Fibroblast of lung (primary cell): ENCODE data around the gene USP47. TPM values are rescaled to one million over a fixed set of nuclear protein-coding genes. Genes with fewer than 3 reads are reported as not detected.
"Not testable (repeated sequence)": the region's sequence is repeated elsewhere in the genome, so short reads cannot be mapped to it uniquely, and the experiment has no call there.

Experiments
- DNase-seq, 2 donors: peaks; one replicate each; pipeline versions ENCODE4 v3.0.0 to v3.0.0-alpha.2; 2010; ENCODE audit warnings: low read depth in 2 of 2
- H2AFZ ChIP-seq: 2 replicates; pipeline ENCODE4 v1.5.1; 2012; ENCODE audit warnings: low read length, control low read depth, inconsistent platforms
- H3K27ac ChIP-seq: 2 replicates; pipeline ENCODE4 v1.5.1; 2011; ENCODE audit warnings: low read length, control low read depth; ENCODE audit not compliant: insufficient read depth
- H3K27me3 ChIP-seq: 2 replicates; pipeline ENCODE4 v1.5.1; 2011; ENCODE audit warnings: mild to moderate bottlenecking, low read length; ENCODE audit not compliant: control insufficient read depth, insufficient read depth
- H3K36me3 ChIP-seq: 2 replicates; pipeline ENCODE4 v1.5.1; 2011; ENCODE audit warnings: low read length; ENCODE audit not compliant: control insufficient read depth, insufficient read depth
- H3K4me1 ChIP-seq: 2 replicates; pipeline ENCODE4 v1.5.1; 2011; ENCODE audit warnings: low read length; ENCODE audit not compliant: control insufficient read depth, insufficient read depth; ENCODE audit errors: extremely low read depth
- H3K4me2 ChIP-seq: 2 replicates; pipeline ENCODE4 v1.5.1; 2011; ENCODE audit warnings: low read length, control low read depth; ENCODE audit not compliant: insufficient read depth; ENCODE audit errors: extremely low read depth
- H3K4me3 ChIP-seq, 4 experiments: fragments of 200-600 bp in 1 of 4; sonication (generic) in 1 of 4; replicated peaks in 1 of 4; 2 replicates each; pipeline ENCODE4 v1.5.1; 2011 to 2016; ENCODE audit warnings: low read length in 4 of 4, low read depth in 3 of 4, mild to moderate bottlenecking in 3 of 4, control low read depth in 2 of 4, inconsistent platforms in 1 of 4, mixed read lengths in 1 of 4; ENCODE audit not compliant: insufficient read depth in 1 of 4; ENCODE audit errors: control extremely low read depth in 1 of 4
- H3K79me2 ChIP-seq: 2 replicates; pipeline ENCODE4 v1.5.1; 2012; ENCODE audit warnings: mild to moderate bottlenecking, low read length, inconsistent platforms; ENCODE audit not compliant: control insufficient read depth, insufficient read depth
- H3K9ac ChIP-seq: 2 replicates; pipeline ENCODE4 v1.5.1; 2011; ENCODE audit warnings: mild to moderate bottlenecking, low read length, control low read depth; ENCODE audit not compliant: insufficient read depth
- H3K9me3 ChIP-seq: 2 replicates; pipeline ENCODE4 v1.5.1; 2012; ENCODE audit warnings: low read depth, low read length; ENCODE audit not compliant: control insufficient read depth, insufficient read depth
- H4K20me1 ChIP-seq: 2 replicates; pipeline ENCODE4 v1.5.1; 2011; ENCODE audit warnings: low read length; ENCODE audit not compliant: control insufficient read depth, insufficient read depth; ENCODE audit errors: extremely low read depth
- CTCF ChIP-seq, 2 donors: IDR thresholded peaks in 1 of 2; conservative IDR thresholded peaks in 1 of 2; 1 replicate in 1 of 2; 2 replicates in 1 of 2; pipeline ENCODE4 v1.5.1; 2011 to 2012; ENCODE audit warnings: low read length in 2 of 2, control low read depth in 1 of 2, inconsistent platforms in 1 of 2, low read depth in 1 of 2, mild to moderate bottlenecking in 1 of 2
- EZH2 ChIP-seq: IDR thresholded peaks from 2 replicates; pipeline ENCODE4 v1.5.1; 2012; ENCODE audit warnings: low read length, control low read depth, mild to moderate bottlenecking; ENCODE audit errors: missing control alignments
- polyA plus RNA-seq, 2 donors: library from polyadenylated mRNA; depleted of rRNA in 1 of 2; stranded (reverse) in 1 of 2; unstranded in 1 of 2; fragments of >200 nt; gene quantifications; 2 replicates each; pipeline ENCODE4 v1.2.1, GENCODE V29; 2011 to 2012; ENCODE audit warnings: missing spikeins in 1 of 2
- total RNA-seq: library from RNA; depleted of rRNA; stranded (reverse); fragments of >200 nt; gene quantifications from 2 replicates; pipeline ENCODE4 v1.2.1, GENCODE V29; 2014

Gene USP47
- total and polyA plus RNA-seq, 2 donors (not counting 1 experiment from before 2014, with no cell fraction given): 40.3 to 162 TPM

DNA sequence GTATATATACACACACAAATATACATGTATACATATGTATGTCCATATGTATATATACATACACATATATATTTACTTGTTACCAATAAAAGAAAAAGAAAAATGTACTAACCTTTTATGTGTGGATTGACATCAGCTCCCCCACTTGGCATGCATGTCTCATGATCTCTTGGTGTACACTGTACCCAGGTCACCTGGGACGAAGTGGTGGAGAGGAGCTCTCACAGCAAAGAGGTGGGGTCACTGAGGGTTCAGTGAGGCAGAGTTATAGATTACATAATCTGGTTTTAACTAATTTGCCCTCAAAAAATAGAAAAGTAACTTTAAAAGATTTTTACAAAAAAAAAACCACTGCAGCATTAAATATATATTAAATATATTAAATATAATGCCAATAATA is 15.5 kb upstream of the USP47 start:
- Histone ChIP-seq H3K9ac (no peak overlapping the region), H3K4me1 (no peaks in the 10 kb centered on the region), H3K9me3 (no peaks in the 10 kb centered on the region), H3K4me3 (no peak overlapping the region), H3K27ac (no peak overlapping the region), H3K36me3 (no peaks in the 10 kb centered on the region), H3K79me2 (no peaks in the 10 kb centered on the region), H3K27me3 (no peaks in the 10 kb centered on the region), H4K20me1 (no peaks in the 10 kb centered on the region), H2AFZ (no peak overlapping the region), H3K4me2 (no peak overlapping the region)
- TF ChIP-seq CTCF (conservative IDR thresholded peaks at IDR 0.05 in 1 of 2, IDR thresholded peaks at IDR 0.05 in 1 of 2; ENCODE audit: low read depth in 1 of 2, low read length in 2 of 2) (no peak), EZH2 (no peak)
- DNase-seq: no peak

DNA sequence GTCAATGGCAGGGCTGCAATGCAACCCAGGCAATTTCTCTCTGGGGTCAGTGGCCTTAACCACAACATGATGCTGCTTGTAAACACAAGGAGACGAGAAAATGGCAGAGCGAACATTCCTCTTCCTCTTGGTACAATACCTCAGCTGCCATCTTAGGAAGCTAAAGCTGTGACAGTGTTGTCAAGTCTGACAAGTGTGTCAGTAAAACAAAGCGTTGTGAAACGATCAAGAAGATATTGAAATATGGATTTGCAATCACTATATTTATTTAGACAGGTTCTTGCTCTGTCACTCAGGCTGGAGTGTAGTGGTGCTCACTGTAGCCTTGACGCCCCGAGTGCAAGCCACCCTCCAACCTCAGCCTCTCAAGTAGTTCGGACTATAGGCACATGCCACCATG is 14.5 kb upstream of the USP47 start:
- no peaks in the 10 kb centered on the region for H4K20me1 ChIP-seq
- H3K4me3 ChIP-seq: no peak overlapping the region
- H3K4me2 ChIP-seq: no peak overlapping the region
- H3K27me3 ChIP-seq: no peaks in the 10 kb centered on the region
- TF ChIP-seq CTCF (conservative IDR thresholded peaks at IDR 0.05 in 1 of 2, IDR thresholded peaks at IDR 0.05 in 1 of 2; ENCODE audit: low read depth in 1 of 2, low read length in 2 of 2): no peak
- no peak for TF ChIP-seq EZH2
- H3K9ac ChIP-seq: no peak overlapping the region
- H3K9me3 ChIP-seq: no peaks in the 10 kb centered on the region
- H3K4me1 ChIP-seq: no peaks in the 10 kb centered on the region
- no peaks in the 10 kb centered on the region for H3K36me3 ChIP-seq
- DNase-seq: no peak
- no peaks in the 10 kb centered on the region for H3K79me2 ChIP-seq
- H2AFZ ChIP-seq: no peak overlapping the region
- no peak overlapping the region for H3K27ac ChIP-seq

- DNase-seq, H3K9me3 ChIP-seq, H3K9ac ChIP-seq, H3K27me3 ChIP-seq, H4K20me1 ChIP-seq, H3K79me2 ChIP-seq, H3K4me2 ChIP-seq, H3K36me3 ChIP-seq, H3K27ac ChIP-seq, H3K4me1 ChIP-seq, H3K4me3 ChIP-seq, H2AFZ ChIP-seq: not testable (repeated sequence)
Observed at GRCh38 chr11:11831406-11831805, 10.4 kb upstream of the USP47 start.
